GM23338 (cell line): ENCODE measurements around the gene S100A16. TPM values are rescaled to one million over a fixed set of nuclear protein-coding genes. Genes with fewer than 3 reads are reported as not detected.

ENCODE experiments used
- ATAC-seq: fragments of 200-7000 bp; cut with Tn5 transposase; 3 replicates; pipeline ENCODE4 v1.9.1; 2020
- DNase-seq: peaks from one replicate; pipeline ENCODE4 v3.0.0-alpha.2; 2015; ENCODE audit warnings: low spot score
- H2AFZ ChIP-seq: fragments of 200-600 bp; sonication (generic); 2 replicates; pipeline ENCODE4 v1.8.0; 2016; ENCODE audit warnings: antibody characterized with exemption, mild to moderate bottlenecking, moderate library complexity
- H3F3A ChIP-seq: fragments of 200-600 bp; sonication (generic); replicated peaks from 2 replicates; pipeline ENCODE4 v1.8.0; 2017; ENCODE audit warnings: antibody characterized with exemption, mixed run types, low read depth
- H3K27ac ChIP-seq: fragments of 200-600 bp; sonication (generic); 2 replicates; pipeline ENCODE4 v1.6.1; 2016; ENCODE audit warnings: low read depth
- H3K27me3 ChIP-seq: fragments of 200-600 bp; sonication (generic); 2 replicates; pipeline ENCODE4 v1.8.0; 2016; ENCODE audit warnings: mild to moderate bottlenecking, mixed run types, moderate library complexity; ENCODE audit not compliant: insufficient read depth
- H3K36me3 ChIP-seq: fragments of 200-600 bp; sonication (generic); 2 replicates; pipeline ENCODE4 v1.8.0; 2016; ENCODE audit warnings: mild to moderate bottlenecking; ENCODE audit not compliant: insufficient read depth
- H3K4me1 ChIP-seq: fragments of 200-600 bp; sonication (generic); 2 replicates; pipeline ENCODE4 v1.8.0; 2016; ENCODE audit warnings: mild to moderate bottlenecking, moderate library complexity; ENCODE audit not compliant: insufficient read depth
- H3K4me2 ChIP-seq: fragments of 200-600 bp; sonication (generic); 2 replicates; pipeline ENCODE4 v1.7.1; 2017; ENCODE audit warnings: mixed run types
- H3K4me3 ChIP-seq: fragments of 200-600 bp; sonication (generic); 2 replicates; pipeline ENCODE4 v1.6.1; 2016; ENCODE audit warnings: mixed run types
- H3K79me2 ChIP-seq: fragments of 200-600 bp; sonication (generic); replicated peaks from 2 replicates; pipeline ENCODE4 v1.8.0; 2017; ENCODE audit warnings: mild to moderate bottlenecking; ENCODE audit not compliant: insufficient read depth
- H3K9me2 ChIP-seq: fragments of 200-600 bp; sonication (generic); 2 replicates; pipeline ENCODE4 v1.8.0; 2017; ENCODE audit not compliant: insufficient read depth
- H4K20me1 ChIP-seq: fragments of 200-600 bp; sonication (generic); replicated peaks from 2 replicates; pipeline ENCODE4 v1.8.0; 2017; ENCODE audit warnings: mild to moderate bottlenecking; ENCODE audit not compliant: insufficient read depth
- H3K27ac Mint-ChIP-seq: 2 replicates; pipeline ENCODE4 v1.8.0; 2020; ENCODE audit warnings: inconsistent platforms, mild to moderate bottlenecking, moderate library complexity, mixed read lengths
- H3K27me3 Mint-ChIP-seq: 3 replicates; pipeline ENCODE4 v1.8.0; 2022; ENCODE audit warnings: low read depth, mild to moderate bottlenecking, moderate library complexity, mixed read lengths, inconsistent platforms; ENCODE audit not compliant: insufficient read depth, poor library complexity
- H3K36me3 Mint-ChIP-seq: 3 replicates; pipeline ENCODE4 v1.8.0; 2021; ENCODE audit warnings: low read depth, mild to moderate bottlenecking, inconsistent platforms, moderate library complexity, mixed read lengths
- H3K4me1 Mint-ChIP-seq: 3 replicates; pipeline ENCODE4 v1.8.0; 2020; ENCODE audit warnings: mild to moderate bottlenecking, inconsistent platforms, mixed read lengths
- H3K4me3 Mint-ChIP-seq: 3 replicates; pipeline ENCODE4 v1.8.0; 2021; ENCODE audit warnings: moderate library complexity, mild to moderate bottlenecking, inconsistent platforms, mixed read lengths
- H3K9me3 Mint-ChIP-seq: 3 replicates; pipeline ENCODE4 v1.8.0; 2020; ENCODE audit warnings: moderate library complexity, mild to moderate bottlenecking, inconsistent platforms, mixed read lengths
- EZH2 ChIP-seq: fragments of 200-600 bp; sonication (generic); IDR thresholded peaks from one replicate; pipeline ENCODE4 v1.8.0; 2017; ENCODE audit warnings: antibody characterized with exemption, mild to moderate bottlenecking, low read depth; ENCODE audit not compliant: unreplicated experiment
- JUNB ChIP-seq: IDR thresholded peaks from one replicate; pipeline ENCODE4 v1.6.1; 2016; ENCODE audit warnings: antibody characterized with exemption; ENCODE audit not compliant: unreplicated experiment
- NANOG ChIP-seq: IDR thresholded peaks from 2 replicates; pipeline ENCODE4 v1.6.1; 2016; ENCODE audit warnings: antibody characterized with exemption, borderline replicate concordance
- POLR2AphosphoS5 ChIP-seq: IDR thresholded peaks from 2 replicates; pipeline ENCODE4 v1.6.1; 2016; ENCODE audit warnings: antibody characterized with exemption, low read depth
- STAT1 ChIP-seq: IDR thresholded peaks from one replicate; pipeline ENCODE4 v1.6.1; 2016; ENCODE audit warnings: antibody characterized with exemption; ENCODE audit not compliant: unreplicated experiment
- ZNF114 ChIP-seq: fragments of 250-450 bp; sonication (Bioruptor Pico); IDR thresholded peaks from 2 replicates; pipeline ENCODE4 v1.5.0; 2020; ENCODE audit warnings: mild to moderate bottlenecking, moderate library complexity
- polyA plus RNA-seq: library from polyadenylated mRNA; unstranded; fragments of >200 nt; fragmentation: Nextera tagmentation; extraction: Ambion mirVana; gene quantifications from 2 replicates; pipeline ENCODE4 v1.2.1, GENCODE V29; 2016
- total RNA-seq: library from RNA; depleted of rRNA; stranded (reverse); fragments of >200 nt; shearing (Covaris generic); gene quantifications from 2 replicates; pipeline ENCODE4 v1.2.3, GENCODE V29; 2014
- TF ChIP-seq, protein P1 (sequence below): IDR thresholded peaks from 2 replicates; pipeline ENCODE4 v1.6.1; 2016; ENCODE audit warnings: antibody characterized with exemption
- TF ChIP-seq, protein P2 (sequence below), 2 experiments: fragments of 200-600 bp in 1 of 2; sonication (generic) in 1 of 2; conservative IDR thresholded peaks; 2 replicates each; pipeline versions ENCODE4 v1.5.1 to v1.6.1; 2016 to 2017; ENCODE audit warnings: antibody characterized with exemption in 2 of 2, low read depth in 2 of 2, mild to moderate bottlenecking in 2 of 2, moderate library complexity in 1 of 2

S100A16 gene
- total and polyA plus RNA-seq, 2 experiments from 2014 or later, result 13.0 to 20.4 TPM

DNA sequence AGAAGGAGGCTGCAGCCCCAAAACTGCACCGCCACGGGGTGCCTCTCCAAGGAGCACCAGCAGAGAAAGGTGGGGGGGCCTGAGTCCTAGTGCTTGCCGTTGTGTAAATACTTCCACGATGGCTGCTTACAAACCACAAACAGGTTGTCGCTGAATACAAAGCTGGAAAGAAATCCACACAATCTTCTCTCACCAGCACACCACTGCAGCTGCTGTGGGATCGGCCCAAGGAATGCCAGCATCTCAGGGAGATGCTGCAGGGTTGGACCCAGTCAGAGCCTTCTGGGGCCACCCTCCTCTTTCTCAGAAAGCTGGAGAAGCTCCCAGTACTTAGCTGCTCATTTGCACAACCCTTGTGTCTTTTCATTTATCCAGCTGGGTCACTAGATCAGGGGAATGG lies 6.2 kb upstream of the S100A16 start:
- peaks cover 13% of the 10 kb centered on the region for H3K27me3 Mint-ChIP-seq
- TF ChIP-seq, protein P1, sequence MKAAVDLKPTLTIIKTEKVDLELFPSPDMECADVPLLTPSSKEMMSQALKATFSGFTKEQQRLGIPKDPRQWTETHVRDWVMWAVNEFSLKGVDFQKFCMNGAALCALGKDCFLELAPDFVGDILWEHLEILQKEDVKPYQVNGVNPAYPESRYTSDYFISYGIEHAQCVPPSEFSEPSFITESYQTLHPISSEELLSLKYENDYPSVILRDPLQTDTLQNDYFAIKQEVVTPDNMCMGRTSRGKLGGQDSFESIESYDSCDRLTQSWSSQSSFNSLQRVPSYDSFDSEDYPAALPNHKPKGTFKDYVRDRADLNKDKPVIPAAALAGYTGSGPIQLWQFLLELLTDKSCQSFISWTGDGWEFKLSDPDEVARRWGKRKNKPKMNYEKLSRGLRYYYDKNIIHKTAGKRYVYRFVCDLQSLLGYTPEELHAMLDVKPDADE, result no peak
- TF ChIP-seq NANOG, result no peak
- TF ChIP-seq JUNB, result no peak
- TF ChIP-seq, protein P2, sequence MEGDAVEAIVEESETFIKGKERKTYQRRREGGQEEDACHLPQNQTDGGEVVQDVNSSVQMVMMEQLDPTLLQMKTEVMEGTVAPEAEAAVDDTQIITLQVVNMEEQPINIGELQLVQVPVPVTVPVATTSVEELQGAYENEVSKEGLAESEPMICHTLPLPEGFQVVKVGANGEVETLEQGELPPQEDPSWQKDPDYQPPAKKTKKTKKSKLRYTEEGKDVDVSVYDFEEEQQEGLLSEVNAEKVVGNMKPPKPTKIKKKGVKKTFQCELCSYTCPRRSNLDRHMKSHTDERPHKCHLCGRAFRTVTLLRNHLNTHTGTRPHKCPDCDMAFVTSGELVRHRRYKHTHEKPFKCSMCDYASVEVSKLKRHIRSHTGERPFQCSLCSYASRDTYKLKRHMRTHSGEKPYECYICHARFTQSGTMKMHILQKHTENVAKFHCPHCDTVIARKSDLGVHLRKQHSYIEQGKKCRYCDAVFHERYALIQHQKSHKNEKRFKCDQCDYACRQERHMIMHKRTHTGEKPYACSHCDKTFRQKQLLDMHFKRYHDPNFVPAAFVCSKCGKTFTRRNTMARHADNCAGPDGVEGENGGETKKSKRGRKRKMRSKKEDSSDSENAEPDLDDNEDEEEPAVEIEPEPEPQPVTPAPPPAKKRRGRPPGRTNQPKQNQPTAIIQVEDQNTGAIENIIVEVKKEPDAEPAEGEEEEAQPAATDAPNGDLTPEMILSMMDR (conservative IDR thresholded peaks at IDR 0.05; ENCODE audit: low read depth in 2 of 2), result no peak
- TF ChIP-seq EZH2, result no peak
- no peak for TF ChIP-seq ZNF114
- TF ChIP-seq POLR2AphosphoS5, result no peak
- no peaks in the 10 kb centered on the region for H3K36me3 ChIP-seq

DNA sequence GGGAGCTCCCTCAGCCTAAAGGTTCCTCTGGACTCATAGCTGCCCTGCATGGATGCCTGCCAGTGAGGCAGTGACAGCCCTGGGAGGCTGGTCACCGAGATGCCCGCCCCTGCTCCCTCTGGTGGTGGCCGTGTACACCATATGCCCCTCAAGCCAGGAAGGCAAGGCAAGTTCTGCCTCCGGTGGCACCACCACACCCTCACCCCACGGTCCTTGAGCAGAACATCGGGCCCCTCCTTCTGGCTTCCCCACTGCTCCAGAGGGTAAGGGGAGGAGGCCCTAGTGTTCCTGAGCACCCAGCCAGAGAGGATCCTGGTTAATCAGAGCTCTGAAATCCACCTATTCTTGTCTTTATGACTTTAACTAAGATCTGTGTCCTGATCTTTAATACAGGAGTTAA lies 4.7 kb upstream of the S100A16 start:
- no peak overlapping the region for H3K27ac Mint-ChIP-seq
- no peak overlapping the region for H3K27ac ChIP-seq

More for the DNA sequence above, 6.2 kb upstream of the S100A16 start:
- Histone ChIP-seq H3K79me2 (no peaks in the 10 kb centered on the region), H4K20me1 (no peaks in the 10 kb centered on the region), H3K4me2 (no peak overlapping the region), H3K4me1 (peaks cover 13% of the 10 kb centered on the region), H3K4me3 (no peak overlapping the region), H2AFZ (no peak overlapping the region), H3K27ac (no peak overlapping the region), H3K9me2 (no peaks in the 10 kb centered on the region), H3F3A (0 out of 2 replicates have a peak, but pooled peaks cover 2% of the 10 kb centered on the region), H3K27me3 (no peaks in the 10 kb centered on the region)
- Mint-ChIP-seq H3K4me3 (no peak overlapping the region), H3K9me3 (no peaks in the 10 kb centered on the region), H3K36me3 (peaks cover 22% of the 10 kb centered on the region), H3K4me1 (peaks cover 29% of the 10 kb centered on the region), H3K27ac (no peak overlapping the region)
- no peak for DNase-seq
- ATAC-seq, result no peak

More for the DNA sequence above, 4.7 kb upstream of the S100A16 start:
- no peaks in the 10 kb centered on the region for H3K27me3 ChIP-seq
- no peaks in the 10 kb centered on the region for H3K9me2 ChIP-seq
- H3K79me2 ChIP-seq, result no peaks in the 10 kb centered on the region
- peak; percentile 60 for DNase-seq
- no peaks in the 10 kb centered on the region for H3F3A ChIP-seq
- peak; percentile 62 for ATAC-seq
- H3K4me1 ChIP-seq, result peaks cover 4% of the 10 kb centered on the region; the same call in 1 of the 2 replicates
- no peak overlapping the region for H2AFZ ChIP-seq
- Mint-ChIP-seq H3K27me3 (peaks cover 13% of the 10 kb centered on the region), H3K4me1 (peaks cover 23% of the 10 kb centered on the region), H3K36me3 (peaks cover 15% of the 10 kb centered on the region), H3K4me3 (no peak overlapping the region), H3K9me3 (no peaks in the 10 kb centered on the region)
- no peaks in the 10 kb centered on the region for H3K36me3 ChIP-seq
- H4K20me1 ChIP-seq, result no peaks in the 10 kb centered on the region
- no peak overlapping the region for H3K4me2 ChIP-seq
- TF ChIP-seq, protein P2 (conservative IDR thresholded peaks at IDR 0.05; ENCODE audit: low read depth in 2 of 2), result peak; percentile 41 to 76; a peak in 3 of 4 replicates
- TF ChIP-seq STAT1, result no peak
- H3K4me3 ChIP-seq, result no peak overlapping the region
